Anterior cingulate cortex (tissue), 58 donors: Measurements from ENCODE around the gene URB2.
A peak's percentile ranks its signal among the peaks of the same experiment; 100 is the strongest.
"Not testable (repeated sequence)": the region's sequence is repeated elsewhere in the genome, so short reads cannot be mapped to it uniquely, and the experiment has no call there.

Experiments used
- DNase-seq, 58 donors: peaks; one replicate each; lab custom pipeline; 2025; lab: John Stamatoyannopoulos, UW

Gene URB2

GRCh38 chr1:229608590-229608989, 17.5 kb upstream of the URB2 start:
- DNase-seq: no peak

- DNase-seq: no peak
Measured at GRCh38 chr1:229613938-229614337, 12.1 kb upstream of the URB2 start.

- DNase-seq: peak in 6 of 58 donors; percentile 6 to 45 (median 26)
Measured at GRCh38 chr1:229614701-229615100, 11.3 kb upstream of the URB2 start.

- DNase-seq: no peak
Measured at GRCh38 chr1:229617351-229618100, 8.5 kb upstream of the URB2 start.

- no peak for DNase-seq
Measured at GRCh38 chr1:229619002-229619401, 7.0 kb upstream of the URB2 start.

GRCh38 chr1:229619614-229620013, 6.4 kb upstream of the URB2 start:
- no peak for DNase-seq

- no peak for DNase-seq
Measured at GRCh38 chr1:229620876-229621275, 5.2 kb upstream of the URB2 start.

- DNase-seq: no peak
Measured at GRCh38 chr1:229621663-229622062, 4.4 kb upstream of the URB2 start.

- not testable (repeated sequence) for DNase-seq
Measured at GRCh38 chr1:229622641-229623120, 3.4 kb upstream of the URB2 start.

- no peak for DNase-seq
Measured at GRCh38 chr1:229623225-229623624, 2.8 kb upstream of the URB2 start.

- DNase-seq: no peak
Measured at GRCh38 chr1:229623838-229624237, 2.2 kb upstream of the URB2 start.

- DNase-seq: no peak
Measured at GRCh38 chr1:229624521-229625070, 1.5 kb upstream of the URB2 start.

GRCh38 chr1:229625071-229625914, 754 bp upstream of the URB2 start:
- DNase-seq: peak in 41 of 58 donors; percentile 9 to 84 (median 53)

- DNase-seq: no peak
Measured at GRCh38 chr1:229627003-229627402, 956 bp downstream of the URB2 start.

GRCh38 chr1:229629261-229629660, 3.2 kb downstream of the URB2 start:
- no peak for DNase-seq

- no peak for DNase-seq
Measured at GRCh38 chr1:229631148-229631547, 5.1 kb downstream of the URB2 start.

- no peak for DNase-seq
Measured at GRCh38 chr1:229631966-229632365, 5.9 kb downstream of the URB2 start.

GRCh38 chr1:229636042-229636441, 10.0 kb downstream of the URB2 start:
- no peak for DNase-seq

GRCh38 chr1:229637746-229638145, 11.7 kb downstream of the URB2 start:
- DNase-seq: no peak

GRCh38 chr1:229640455-229640854, 14.4 kb downstream of the URB2 start:
- DNase-seq: no peak

- DNase-seq: no peak
Measured at GRCh38 chr1:229641306-229641705, 15.3 kb downstream of the URB2 start.
